Ovary (tissue), 9 donors: Measurements from ENCODE around the gene AGL. TPM values are rescaled to one million over a fixed set of nuclear protein-coding genes. Genes with fewer than 3 reads are reported as not detected.
"Not testable (repeated sequence)": the region's sequence is repeated elsewhere in the genome, so short reads cannot be mapped to it uniquely, and the experiment has no call there.

Experiments
- DNase-seq, 5 donors: peaks; one replicate each; pipeline ENCODE4 v3.0.0-alpha.2; 2019 to 2020
- H3K27ac ChIP-seq, 2 donors: fragments of 200-600 bp; one replicate each; pipeline versions ENCODE4 v1.5.1 to v1.8.0; 2019 to 2022
- H3K27me3 ChIP-seq: fragments of 200-600 bp; one replicate; pipeline ENCODE4 v1.8.0; 2022
- H3K36me3 ChIP-seq: fragments of 200-600 bp; sonication (generic); one replicate; pipeline ENCODE4 v1.5.1; 2019
- H3K4me1 ChIP-seq: one replicate; pipeline ENCODE4 v1.8.1; 2013; ENCODE audit warnings: mild to moderate bottlenecking, moderate library complexity; ENCODE audit not compliant: insufficient read depth
- H3K4me3 ChIP-seq: fragments of 200-600 bp; sonication (generic); one replicate; pipeline ENCODE4 v1.5.1; 2017
- H3K9me3 ChIP-seq, 2 donors: fragments of 200-600 bp in 1 of 2; sonication (generic) in 1 of 2; one replicate each; pipeline versions ENCODE4 v1.5.1 to v1.8.1; 2013 to 2019; ENCODE audit warnings: mild to moderate bottlenecking in 1 of 2, moderate library complexity in 1 of 2
- EP300 ChIP-seq: sonication (generic); formaldehyde crosslinking; IDR thresholded peaks from one replicate; pipeline ENCODE4 v1.6.1; 2017; ENCODE audit warnings: antibody characterized with exemption
- POLR2A ChIP-seq: fragments of 450-650 bp; IDR thresholded peaks from one replicate; pipeline ENCODE4 v1.6.1; 2017; ENCODE audit warnings: antibody characterized with exemption, mild to moderate bottlenecking, moderate library complexity
- WGBS, 3 donors: extraction: QIAGEN DNeasy Blood & Tissue Kit in 1 of 3; methylation state at CpG; one replicate each; pipeline versions ENCODE4 v1.1.5 to v1.1.7; 2013 to 2017; 5-methylcytosine and 5-hydroxymethylcytosine counted together
- intact Hi-C, 4 donors: fragments of 100-400 bp; cut with DNase I; formaldehyde crosslinking; loops; one replicate each; pipeline versions ENCODE4 v1.11.0 to v1.15.1; 2022 to 2023
- polyA plus RNA-seq, 2 donors: library from polyadenylated mRNA; stranded (reverse); fragments of 200-250 nt in 1 of 2; fragments of 350-450 nt in 1 of 2; fragmentation: Illumina TruSeq in 1 of 2; extraction: RNeasy Lipid Tissue Mini Kit (QIAGEN cat#74804) in 1 of 2; gene quantifications; one replicate each; pipeline ENCODE4 v1.2.3, GENCODE V29; 2013 to 2014
- small RNA-seq: library from RNA; depleted of rRNA; stranded (forward); fragments of <200 nt; gene quantifications from one replicate; pipeline ENCODE3, GENCODE V24; 2016
- total RNA-seq, 7 donors: library from RNA; depleted of rRNA in 2 of 7; stranded (reverse); fragments of >200 nt in 2 of 7; fragmentation: NEBNext Ultra II Directional in 3 of 7; extraction: Animal tissue kit (Norgen Biotek cat#: 25700) in 3 of 7; gene quantifications; one replicate each; pipeline versions ENCODE4 v1.1.0 to v1.2.4, GENCODE V29; 2016 to 2023
- TF ChIP-seq, protein P1 (sequence below), 3 donors: fragments of 450-650 bp in 2 of 3; fragments of 200-600 bp in 1 of 3; IDR thresholded peaks; one replicate each; pipeline versions ENCODE4 v1.5.1 to v1.8.0; 2016 to 2022; ENCODE audit warnings: antibody characterized with exemption in 3 of 3, mild to moderate bottlenecking in 1 of 3
- donor health status: DM: no; HTN: no; CAD: no; lungs with moderate emphysema.
- donor health status: DM: no; HTN: no; CAD: no.
- donor health status: Bipolar disorder and iron deficiency.
- donor health status: DM: yes; HTN: yes; CAD: no.
- donor health status: DM: no; HTN: no; CAD: no.
- donor health status: DM: yes; HTN: yes; CAD: no.

The AGL gene
- total and polyA plus RNA-seq, 9 donors = 4.1 to 13.8 (median 10.5) TPM

DNA sequence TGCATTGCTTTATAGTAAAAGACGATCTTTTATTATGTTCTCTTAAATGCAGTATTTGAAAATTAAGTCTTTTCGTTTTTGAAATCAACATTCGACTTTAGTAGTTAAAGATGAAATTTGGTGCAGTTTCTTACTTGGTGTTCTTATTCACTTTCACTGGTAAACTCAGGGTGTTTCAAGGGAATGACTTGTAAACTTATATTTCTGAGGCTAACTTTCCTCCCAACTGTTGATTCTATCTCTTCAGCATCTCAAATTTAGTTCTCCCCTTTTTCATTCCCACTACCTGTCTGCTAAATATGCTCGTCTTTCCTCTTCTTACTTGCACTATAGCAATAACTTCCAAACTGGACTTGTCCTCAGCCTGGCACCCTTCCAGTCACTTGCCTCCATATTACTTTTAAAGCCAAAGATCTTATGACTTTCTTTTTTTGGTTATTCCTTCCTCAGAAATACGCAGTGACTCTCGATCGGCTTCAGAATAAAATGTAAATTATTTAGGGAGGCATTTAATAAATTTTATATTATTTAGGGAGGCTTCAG is 120.6 kb downstream of the AGL start:
- Histone ChIP-seq H3K9me3 (no peaks in the 10 kb centered on the region), H3K27me3 (no peaks in the 10 kb centered on the region), H3K4me1 (no peaks in the 10 kb centered on the region), H3K36me3 (no peaks in the 10 kb centered on the region), H3K4me3 (peak overlapping the region; percentile 89), H3K27ac (no peak overlapping the region)
- DNase-seq = no peak
- WGBS, 3 donors = 48 to 51% (median 48%) methylated on average over 7 of the region's 7 CpGs
- TF ChIP-seq, protein P1, sequence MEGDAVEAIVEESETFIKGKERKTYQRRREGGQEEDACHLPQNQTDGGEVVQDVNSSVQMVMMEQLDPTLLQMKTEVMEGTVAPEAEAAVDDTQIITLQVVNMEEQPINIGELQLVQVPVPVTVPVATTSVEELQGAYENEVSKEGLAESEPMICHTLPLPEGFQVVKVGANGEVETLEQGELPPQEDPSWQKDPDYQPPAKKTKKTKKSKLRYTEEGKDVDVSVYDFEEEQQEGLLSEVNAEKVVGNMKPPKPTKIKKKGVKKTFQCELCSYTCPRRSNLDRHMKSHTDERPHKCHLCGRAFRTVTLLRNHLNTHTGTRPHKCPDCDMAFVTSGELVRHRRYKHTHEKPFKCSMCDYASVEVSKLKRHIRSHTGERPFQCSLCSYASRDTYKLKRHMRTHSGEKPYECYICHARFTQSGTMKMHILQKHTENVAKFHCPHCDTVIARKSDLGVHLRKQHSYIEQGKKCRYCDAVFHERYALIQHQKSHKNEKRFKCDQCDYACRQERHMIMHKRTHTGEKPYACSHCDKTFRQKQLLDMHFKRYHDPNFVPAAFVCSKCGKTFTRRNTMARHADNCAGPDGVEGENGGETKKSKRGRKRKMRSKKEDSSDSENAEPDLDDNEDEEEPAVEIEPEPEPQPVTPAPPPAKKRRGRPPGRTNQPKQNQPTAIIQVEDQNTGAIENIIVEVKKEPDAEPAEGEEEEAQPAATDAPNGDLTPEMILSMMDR (IDR thresholded peaks at IDR 0.05) = no peak
- TF ChIP-seq EP300 (no peak), POLR2A (no peak)
- intact Hi-C loops = no loop called here

GRCh38 chr1:99972066-99972465 is 121.9 kb downstream of the AGL start:
- H3K4me1 ChIP-seq, H3K36me3 ChIP-seq, H3K27ac ChIP-seq, DNase-seq, H3K27me3 ChIP-seq, intact Hi-C loops, H3K4me3 ChIP-seq, H3K9me3 ChIP-seq: not testable (repeated sequence)
- WGBS, 3 donors = 90 to 92% (median 90%) methylated on average over 7 of the region's 7 CpGs

Small RNA genes lying within 50 kb of the gene (small RNA-seq; reads per million reads assigned to genes)
- gene AC096949.1 = not detected

Other genes starting within 250 kb of the AGL start
- gene PALMD, start 204.2 kb upstream of the AGL start, total RNA-seq = 10 to 100 TPM; 18.0 to 43.7 (median 30.2) TPM
- 10 to 100 TPM; 20.3 to 38.5 TPM for gene PALMD, start 204.2 kb upstream of the AGL start, polyA plus RNA-seq
- gene FRRS1, start 83.7 kb upstream of the AGL start, total RNA-seq = 10 to 100 TPM in 4 of 7 donors, 1 to 10 TPM in 3; 8.1 to 17.2 (median 10.2) TPM
- gene FRRS1, start 83.7 kb upstream of the AGL start, polyA plus RNA-seq = 1 to 10 TPM; 2.8 to 8.0 TPM
- gene SLC35A3, start 119.6 kb downstream of the AGL start, total RNA-seq = 10 to 100 TPM; 11.4 to 22.8 (median 17.0) TPM
- 10 to 100 TPM in 1 of 2 donors, 1 to 10 TPM in 1; 7.7 to 10.2 TPM for gene SLC35A3, start 119.6 kb downstream of the AGL start, polyA plus RNA-seq